Coronary artery (tissue), 2 donors: Measurements from ENCODE around the gene ADGRF5.
A peak's percentile ranks its signal among the peaks of the same experiment; 100 is the strongest.

Experiments
- DNase-seq: peaks from one replicate; pipeline ENCODE4 v3.0.0-alpha.2; 2017; ENCODE audit warnings: low spot score
- H3K27ac ChIP-seq, 2 donors: fragments of 200-600 bp; sonication (generic); one replicate each; pipeline ENCODE4 v1.5.1; 2016 to 2019
- H3K4me3 ChIP-seq: fragments of 200-600 bp; sonication (generic); 2 replicates; pipeline ENCODE4 v1.5.1; 2016; ENCODE audit warnings: mild to moderate bottlenecking, moderate library complexity
- CTCF ChIP-seq: fragments of 200-600 bp; sonication (generic); IDR thresholded peaks from one replicate; pipeline ENCODE4 v1.5.1; 2019; ENCODE audit warnings: antibody characterized with exemption

The ADGRF5 gene

GRCh38 chr6:46906776-46907175 is 15.0 kb downstream of the ADGRF5 start:
- no peak for TF ChIP-seq CTCF
- no peak for DNase-seq
- H3K4me3 ChIP-seq, result no peak overlapping the region
- no peak overlapping the region for H3K27ac ChIP-seq

- H3K27ac ChIP-seq, result no peak overlapping the region
- no peak overlapping the region for H3K4me3 ChIP-seq
- TF ChIP-seq CTCF, result no peak
- DNase-seq, result no peak
Measured at GRCh38 chr6:46904117-46904516, 17.6 kb downstream of the ADGRF5 start.

DNA sequence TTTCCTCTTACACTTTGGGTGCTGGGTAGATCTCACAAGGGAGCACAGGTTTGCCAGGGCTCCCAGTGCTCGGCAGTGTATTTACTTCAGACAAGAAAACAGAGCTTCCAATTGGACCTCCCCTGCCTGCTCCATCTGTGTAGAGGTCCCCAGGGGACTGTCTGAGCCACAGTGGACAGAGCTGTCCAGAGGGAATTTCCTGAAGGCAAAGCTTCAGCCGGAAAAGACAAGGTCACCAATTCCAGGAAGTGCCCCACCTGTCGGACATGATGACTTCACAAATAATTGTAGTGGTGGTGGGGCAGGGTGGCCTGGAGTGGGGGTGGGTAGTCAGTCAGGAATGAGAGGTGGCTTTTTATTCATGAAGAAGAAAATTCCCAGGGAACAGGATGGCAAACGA is 18.6 kb downstream of the ADGRF5 start:
- DNase-seq, result no peak
- Histone ChIP-seq H3K27ac (peak overlapping the region in 1 of 2 donors; percentile 17), H3K4me3 (no peak overlapping the region)
- no peak for TF ChIP-seq CTCF

DNA sequence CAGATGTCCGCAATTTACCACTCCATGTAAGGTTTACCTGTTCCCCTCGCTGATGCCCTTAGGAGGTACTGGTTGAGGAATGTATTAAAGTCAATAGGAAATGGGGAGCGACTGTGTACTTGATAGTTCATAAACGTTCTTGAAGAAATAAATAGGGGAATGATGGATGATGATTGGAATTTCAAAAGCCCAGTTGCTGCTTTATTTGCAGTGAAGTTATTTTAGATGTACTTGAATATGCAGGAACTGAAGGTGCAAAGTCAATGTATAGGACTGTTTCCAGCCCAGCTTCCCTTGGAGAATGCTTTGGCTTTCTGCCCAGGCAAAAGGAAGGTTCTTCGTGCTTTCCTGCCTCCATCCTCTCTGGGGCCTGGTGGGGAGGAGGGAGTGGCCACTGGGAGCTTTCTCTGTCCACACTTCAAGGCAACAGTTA is 19.8 kb downstream of the ADGRF5 start:
- no peak overlapping the region for H3K27ac ChIP-seq
- H3K4me3 ChIP-seq, result no peak overlapping the region
- no peak for TF ChIP-seq CTCF
- no peak for DNase-seq

- H3K4me3 ChIP-seq, result no peak overlapping the region
- no peak for TF ChIP-seq CTCF
- H3K27ac ChIP-seq, result no peak overlapping the region
- no peak for DNase-seq
Measured at GRCh38 chr6:46900266-46900665, 21.5 kb downstream of the ADGRF5 start.

DNA sequence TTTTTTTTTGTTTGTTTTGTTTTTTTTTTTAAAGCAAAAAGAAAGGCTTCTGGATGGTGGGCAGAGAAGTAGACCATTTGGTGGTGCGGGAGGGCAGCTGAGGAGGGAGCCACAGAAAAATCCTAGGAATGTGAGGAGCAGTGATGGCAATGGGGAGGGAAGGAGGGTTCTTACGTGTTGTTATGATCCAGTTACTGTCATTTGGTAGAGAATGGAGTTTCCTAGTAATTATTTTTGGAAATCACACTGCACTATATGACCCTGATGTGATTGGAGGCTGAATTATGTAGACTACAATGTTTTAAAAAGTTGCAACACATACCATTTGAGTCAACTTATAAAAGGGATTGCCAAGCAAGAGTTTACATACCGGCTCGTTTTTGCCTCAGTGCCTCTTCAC is 22.1 kb downstream of the ADGRF5 start:
- Histone ChIP-seq H3K4me3 (no peak overlapping the region), H3K27ac (no peak overlapping the region)
- DNase-seq, result no peak
- TF ChIP-seq CTCF, result no peak

DNA sequence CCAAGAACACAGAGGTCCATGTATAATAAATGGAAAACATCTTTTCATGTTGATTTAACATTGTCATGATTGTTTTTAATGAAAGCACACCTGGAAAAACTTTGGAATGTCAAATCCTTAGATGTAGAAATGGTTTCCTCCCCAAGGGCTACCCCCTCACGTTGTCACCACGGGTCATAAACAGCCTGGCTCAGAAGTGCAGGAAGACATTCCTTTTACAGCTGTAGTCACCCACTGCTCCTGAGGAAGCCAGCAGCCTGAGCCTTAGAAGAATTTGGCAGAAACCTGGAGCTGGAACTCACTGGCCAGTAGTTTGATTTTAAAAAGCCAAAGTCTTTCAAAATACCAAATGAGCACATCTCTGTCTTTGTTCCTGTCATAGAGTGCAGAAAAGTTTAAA is 23.7 kb downstream of the ADGRF5 start:
- Histone ChIP-seq H3K4me3 (no peak overlapping the region), H3K27ac (no peak overlapping the region)
- DNase-seq, result no peak
- TF ChIP-seq CTCF, result no peak
